Fibroblast of lung (primary cell): ENCODE measurements around the gene WAC. TPM values are rescaled to one million over a fixed set of nuclear protein-coding genes. Genes with fewer than 3 reads are reported as not detected.

Source experiments
- DNase-seq, 2 donors: peaks; one replicate each; pipeline versions ENCODE4 v3.0.0 to v3.0.0-alpha.2; 2010; ENCODE audit warnings: low read depth in 2 of 2
- H2AFZ ChIP-seq: 2 replicates; pipeline ENCODE4 v1.5.1; 2012; ENCODE audit warnings: low read length, control low read depth, inconsistent platforms
- H3K27ac ChIP-seq: 2 replicates; pipeline ENCODE4 v1.5.1; 2011; ENCODE audit warnings: low read length, control low read depth; ENCODE audit not compliant: insufficient read depth
- H3K27me3 ChIP-seq: 2 replicates; pipeline ENCODE4 v1.5.1; 2011; ENCODE audit warnings: mild to moderate bottlenecking, low read length; ENCODE audit not compliant: control insufficient read depth, insufficient read depth
- H3K36me3 ChIP-seq: 2 replicates; pipeline ENCODE4 v1.5.1; 2011; ENCODE audit warnings: low read length; ENCODE audit not compliant: control insufficient read depth, insufficient read depth
- H3K4me1 ChIP-seq: 2 replicates; pipeline ENCODE4 v1.5.1; 2011; ENCODE audit warnings: low read length; ENCODE audit not compliant: control insufficient read depth, insufficient read depth; ENCODE audit errors: extremely low read depth
- H3K4me2 ChIP-seq: 2 replicates; pipeline ENCODE4 v1.5.1; 2011; ENCODE audit warnings: low read length, control low read depth; ENCODE audit not compliant: insufficient read depth; ENCODE audit errors: extremely low read depth
- H3K4me3 ChIP-seq, 4 experiments: fragments of 200-600 bp in 1 of 4; sonication (generic) in 1 of 4; replicated peaks in 1 of 4; 2 replicates each; pipeline ENCODE4 v1.5.1; 2011 to 2016; ENCODE audit warnings: low read length in 4 of 4, low read depth in 3 of 4, mild to moderate bottlenecking in 3 of 4, control low read depth in 2 of 4, inconsistent platforms in 1 of 4, mixed read lengths in 1 of 4; ENCODE audit not compliant: insufficient read depth in 1 of 4; ENCODE audit errors: control extremely low read depth in 1 of 4
- H3K79me2 ChIP-seq: 2 replicates; pipeline ENCODE4 v1.5.1; 2012; ENCODE audit warnings: mild to moderate bottlenecking, low read length, inconsistent platforms; ENCODE audit not compliant: control insufficient read depth, insufficient read depth
- H3K9ac ChIP-seq: 2 replicates; pipeline ENCODE4 v1.5.1; 2011; ENCODE audit warnings: mild to moderate bottlenecking, low read length, control low read depth; ENCODE audit not compliant: insufficient read depth
- H3K9me3 ChIP-seq: 2 replicates; pipeline ENCODE4 v1.5.1; 2012; ENCODE audit warnings: low read depth, low read length; ENCODE audit not compliant: control insufficient read depth, insufficient read depth
- H4K20me1 ChIP-seq: 2 replicates; pipeline ENCODE4 v1.5.1; 2011; ENCODE audit warnings: low read length; ENCODE audit not compliant: control insufficient read depth, insufficient read depth; ENCODE audit errors: extremely low read depth
- EZH2 ChIP-seq: IDR thresholded peaks from 2 replicates; pipeline ENCODE4 v1.5.1; 2012; ENCODE audit warnings: low read length, control low read depth, mild to moderate bottlenecking; ENCODE audit errors: missing control alignments
- polyA plus RNA-seq, 2 donors: library from polyadenylated mRNA; depleted of rRNA in 1 of 2; stranded (reverse) in 1 of 2; unstranded in 1 of 2; fragments of >200 nt; gene quantifications; 2 replicates each; pipeline ENCODE4 v1.2.1, GENCODE V29; 2011 to 2012; ENCODE audit warnings: missing spikeins in 1 of 2
- total RNA-seq: library from RNA; depleted of rRNA; stranded (reverse); fragments of >200 nt; gene quantifications from 2 replicates; pipeline ENCODE4 v1.2.1, GENCODE V29; 2014
- TF ChIP-seq, protein P1 (sequence below), 2 donors: IDR thresholded peaks in 1 of 2; conservative IDR thresholded peaks in 1 of 2; 1 replicate in 1 of 2; 2 replicates in 1 of 2; pipeline ENCODE4 v1.5.1; 2011 to 2012; ENCODE audit warnings: low read length in 2 of 2, control low read depth in 1 of 2, inconsistent platforms in 1 of 2, low read depth in 1 of 2, mild to moderate bottlenecking in 1 of 2

Gene WAC
- total and polyA plus RNA-seq, 2 donors (not counting 1 experiment from before 2014, with no cell fraction given): 65.7 to 94.2 TPM

DNA sequence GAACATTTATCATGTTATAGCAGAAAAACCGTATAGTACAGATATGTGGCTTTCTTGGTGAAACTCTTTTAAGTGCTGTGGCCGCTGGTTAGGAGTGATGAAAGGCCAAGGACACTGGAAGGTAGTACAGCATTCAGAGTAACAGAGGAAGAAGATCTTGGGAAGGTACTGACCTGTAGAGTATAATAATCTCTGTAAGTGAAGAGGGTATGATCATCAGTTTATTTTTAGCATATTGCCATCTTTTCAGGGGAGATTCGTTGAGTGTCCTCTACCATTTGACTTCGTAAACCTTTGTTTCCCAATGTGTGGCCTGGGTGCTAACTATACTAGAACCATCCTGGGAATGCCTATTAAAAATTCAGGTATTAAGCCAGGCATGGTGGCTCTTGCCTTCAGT lies 44.6 kb downstream of the WAC start:
- no peak overlapping the region for H3K9ac ChIP-seq

DNA sequence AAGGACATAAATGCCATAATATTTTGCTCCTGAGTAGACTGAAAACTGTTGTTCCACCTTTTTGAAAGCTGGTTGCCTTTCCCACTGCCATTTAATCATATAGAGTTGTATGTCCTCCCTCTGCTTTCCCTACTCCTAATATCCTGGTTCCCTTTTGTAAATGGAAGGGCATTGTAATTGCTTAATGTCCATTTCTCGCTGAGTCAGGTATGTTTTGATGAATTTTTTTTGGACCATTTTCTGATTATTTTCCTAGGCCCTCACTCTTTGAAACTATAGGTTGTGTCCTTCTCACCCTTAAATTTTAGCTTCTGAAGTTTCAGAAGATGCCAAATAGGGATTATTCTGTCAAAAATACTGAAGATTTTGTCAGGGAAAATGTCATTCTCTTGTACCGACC lies 45.5 kb downstream of the WAC start:
- Histone ChIP-seq H3K79me2 (peaks cover 94% of the 10 kb centered on the region), H3K4me3 (no peak overlapping the region), H2AFZ (no peak overlapping the region), H3K36me3 (no peaks in the 10 kb centered on the region), H3K9me3 (no peaks in the 10 kb centered on the region), H3K27me3 (no peaks in the 10 kb centered on the region), H3K9ac (no peak overlapping the region), H3K27ac (no peak overlapping the region), H3K4me2 (no peak overlapping the region), H4K20me1 (peaks cover 6% of the 10 kb centered on the region), H3K4me1 (no peaks in the 10 kb centered on the region)
- no peak for TF ChIP-seq EZH2
- TF ChIP-seq, protein P1, sequence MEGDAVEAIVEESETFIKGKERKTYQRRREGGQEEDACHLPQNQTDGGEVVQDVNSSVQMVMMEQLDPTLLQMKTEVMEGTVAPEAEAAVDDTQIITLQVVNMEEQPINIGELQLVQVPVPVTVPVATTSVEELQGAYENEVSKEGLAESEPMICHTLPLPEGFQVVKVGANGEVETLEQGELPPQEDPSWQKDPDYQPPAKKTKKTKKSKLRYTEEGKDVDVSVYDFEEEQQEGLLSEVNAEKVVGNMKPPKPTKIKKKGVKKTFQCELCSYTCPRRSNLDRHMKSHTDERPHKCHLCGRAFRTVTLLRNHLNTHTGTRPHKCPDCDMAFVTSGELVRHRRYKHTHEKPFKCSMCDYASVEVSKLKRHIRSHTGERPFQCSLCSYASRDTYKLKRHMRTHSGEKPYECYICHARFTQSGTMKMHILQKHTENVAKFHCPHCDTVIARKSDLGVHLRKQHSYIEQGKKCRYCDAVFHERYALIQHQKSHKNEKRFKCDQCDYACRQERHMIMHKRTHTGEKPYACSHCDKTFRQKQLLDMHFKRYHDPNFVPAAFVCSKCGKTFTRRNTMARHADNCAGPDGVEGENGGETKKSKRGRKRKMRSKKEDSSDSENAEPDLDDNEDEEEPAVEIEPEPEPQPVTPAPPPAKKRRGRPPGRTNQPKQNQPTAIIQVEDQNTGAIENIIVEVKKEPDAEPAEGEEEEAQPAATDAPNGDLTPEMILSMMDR (conservative IDR thresholded peaks at IDR 0.05 in 1 of 2, IDR thresholded peaks at IDR 0.05 in 1 of 2; ENCODE audit: low read depth in 1 of 2, low read length in 2 of 2): no peak
- DNase-seq: no peak

More for the DNA sequence above, 44.6 kb downstream of the WAC start:
- Histone ChIP-seq H2AFZ (no peak overlapping the region), H3K9me3 (no peaks in the 10 kb centered on the region), H4K20me1 (peaks cover 4% of the 10 kb centered on the region), H3K4me3 (no peak overlapping the region), H3K27me3 (no peaks in the 10 kb centered on the region), H3K4me1 (no peaks in the 10 kb centered on the region), H3K27ac (no peak overlapping the region), H3K4me2 (no peak overlapping the region), H3K79me2 (peaks cover 98% of the 10 kb centered on the region), H3K36me3 (no peaks in the 10 kb centered on the region)
- no peak for DNase-seq
- TF ChIP-seq, protein P1 (conservative IDR thresholded peaks at IDR 0.05 in 1 of 2, IDR thresholded peaks at IDR 0.05 in 1 of 2; ENCODE audit: low read depth in 1 of 2, low read length in 2 of 2): no peak
- no peak for TF ChIP-seq EZH2

DNA sequence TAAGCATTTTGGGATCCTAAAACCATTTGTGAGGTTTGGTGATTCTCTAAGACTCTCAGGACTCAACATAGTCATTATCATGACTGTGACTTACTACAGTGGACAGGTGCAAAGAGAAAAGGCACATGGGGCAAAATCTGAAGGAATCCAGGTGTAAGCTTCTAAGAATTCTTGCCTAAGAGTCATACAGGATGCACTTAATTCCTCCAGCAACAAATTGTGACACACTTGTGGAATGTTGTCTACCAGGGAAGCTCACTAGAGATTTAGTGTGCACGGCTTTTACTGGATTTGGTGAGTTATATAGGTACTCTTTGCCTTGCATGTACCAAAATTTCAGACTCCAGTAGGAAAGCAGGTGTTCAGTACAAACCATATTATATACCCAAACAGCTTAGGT lies 47.9 kb downstream of the WAC start:
- H3K4me3 ChIP-seq: no peak overlapping the region
- H4K20me1 ChIP-seq: peaks cover 3% of the 10 kb centered on the region
- H3K36me3 ChIP-seq: peaks cover 2% of the 10 kb centered on the region
- peaks cover 2% of the 10 kb centered on the region for H3K4me1 ChIP-seq
- no peak overlapping the region for H3K4me2 ChIP-seq
- H3K79me2 ChIP-seq: peaks cover 91% of the 10 kb centered on the region
- H3K27ac ChIP-seq: no peak overlapping the region
- DNase-seq: no peak
- H3K9ac ChIP-seq: no peak overlapping the region
- no peaks in the 10 kb centered on the region for H3K27me3 ChIP-seq
- H2AFZ ChIP-seq: no peak overlapping the region
- TF ChIP-seq, protein P1 (conservative IDR thresholded peaks at IDR 0.05 in 1 of 2, IDR thresholded peaks at IDR 0.05 in 1 of 2; ENCODE audit: low read depth in 1 of 2, low read length in 2 of 2): no peak
- no peak for TF ChIP-seq EZH2
- H3K9me3 ChIP-seq: no peaks in the 10 kb centered on the region
